GM21381 (cell line): ENCODE results near the gene CDH9.

ENCODE experiments used
- ATAC-seq: cut with Tn5 transposase; IDR thresholded peaks from one replicate; pipeline ENCODE4 v1.9.1; 2021; ENCODE audit warnings: mild to moderate bottlenecking, moderate library complexity; ENCODE audit not compliant: unreplicated experiment

Gene CDH9

GRCh38 chr5:27038476-27038875 lies at the start of gene CDH9:
Gene CDH9, minus strand, starts transcription at chr5:27038586. Its CDS starts 50,253 bp downstream, at chr5:26988333.
- ATAC-seq, result no peak

GRCh38 chr5:27087747-27088146 lies 49.4 kb upstream of the CDH9 start:
- ATAC-seq, result no peak

- ATAC-seq, result no peak
Measured at GRCh38 chr5:27083449-27084415, 45.3 kb upstream of the CDH9 start.

DNA sequence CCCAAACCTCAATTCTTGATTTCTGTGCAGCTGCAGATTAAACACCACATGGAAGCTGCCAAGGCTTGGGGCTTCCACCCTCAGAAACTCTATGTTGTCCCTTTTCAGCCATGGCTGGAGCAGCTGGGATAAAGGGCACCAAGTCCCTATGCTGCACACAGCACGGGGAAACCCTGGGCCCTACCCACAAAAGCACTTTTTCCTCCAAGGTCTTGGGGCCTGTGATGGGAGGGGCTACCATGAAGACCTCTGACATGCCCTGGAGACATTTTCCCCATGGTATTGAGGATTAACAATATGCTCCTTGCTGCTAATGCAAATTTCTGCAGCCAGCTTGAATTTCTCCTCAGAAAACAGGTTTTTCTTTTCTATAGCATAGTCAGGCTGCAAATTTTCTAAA lies 41.8 kb upstream of the CDH9 start:
- ATAC-seq, result no peak

GRCh38 chr5:27062451-27062850 lies 24.1 kb upstream of the CDH9 start:
- ATAC-seq, result no peak

DNA sequence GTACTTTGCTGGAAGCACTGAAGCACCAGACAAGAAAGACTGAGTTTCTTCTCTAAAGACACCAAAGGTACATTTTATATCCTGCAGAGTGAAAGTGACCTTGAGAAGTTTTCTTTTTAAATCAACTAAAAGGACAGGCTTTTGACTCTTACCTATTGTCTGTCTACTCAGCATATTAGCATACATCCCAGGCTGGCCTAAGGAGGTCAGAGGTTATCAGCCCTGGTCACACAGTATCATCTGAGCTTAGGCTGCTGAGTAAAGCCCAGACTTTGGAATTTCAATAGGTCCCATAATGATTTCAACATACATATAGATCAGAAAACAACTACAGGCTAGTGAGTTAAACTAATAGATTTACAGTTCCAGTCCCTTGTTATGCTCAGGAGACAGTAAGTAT lies 10.1 kb upstream of the CDH9 start:
- ATAC-seq, result no peak

DNA sequence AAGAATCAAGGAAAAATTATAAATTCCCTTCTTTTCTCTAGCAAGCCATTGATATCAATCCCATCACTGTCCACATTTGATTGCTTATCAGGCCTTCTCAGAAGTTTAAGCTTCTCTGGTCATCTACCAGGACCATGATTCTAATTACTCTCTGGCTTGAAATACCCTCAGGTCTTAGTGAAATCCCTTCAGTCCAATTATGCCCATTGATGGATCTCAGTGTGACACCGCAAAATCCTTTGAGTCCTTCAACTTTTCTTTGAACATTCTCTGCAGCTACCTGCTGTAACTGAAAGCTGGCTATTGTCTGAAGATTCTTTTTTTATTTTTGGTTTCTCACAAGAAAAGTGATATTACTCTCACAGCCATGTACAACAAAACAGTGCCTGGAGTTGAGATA lies 3.0 kb upstream of the CDH9 start:
- no peak for ATAC-seq

DNA sequence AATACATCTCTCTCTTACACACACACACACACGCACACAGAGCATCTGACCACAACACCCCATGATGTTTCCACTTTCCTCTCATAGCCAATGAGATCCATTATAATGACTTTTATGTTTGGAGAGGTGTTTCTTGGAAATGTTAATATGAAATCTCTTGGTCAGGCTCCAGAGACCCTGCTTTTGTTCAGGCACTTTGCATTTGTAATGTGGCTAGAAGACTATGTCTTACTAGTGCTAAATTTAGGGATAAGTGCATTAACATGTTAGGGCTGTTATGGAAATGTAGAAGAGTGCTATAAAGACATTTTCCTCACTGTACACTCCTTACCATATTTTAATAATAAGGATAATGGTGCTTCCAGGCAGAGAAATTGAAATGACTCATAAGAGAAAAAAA lies 3.8 kb downstream of the CDH9 start:
- no peak for ATAC-seq

DNA sequence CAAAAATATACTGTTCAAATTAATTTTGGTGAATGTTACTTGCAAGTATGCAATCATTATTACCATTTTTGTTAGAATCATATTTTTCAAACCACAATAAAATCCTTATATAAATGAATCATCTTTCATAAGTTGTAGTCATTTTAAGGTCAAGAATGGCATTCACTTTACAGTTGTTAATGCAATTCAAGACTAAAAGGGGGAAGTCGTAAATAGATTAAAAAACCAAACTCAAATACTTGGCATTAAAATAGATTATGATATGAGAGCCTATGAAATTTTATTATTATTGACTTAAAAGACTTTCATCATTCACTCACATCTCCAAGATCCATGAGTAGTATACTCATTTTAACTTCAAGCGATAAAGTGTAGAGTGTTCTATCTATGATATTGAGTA lies 11.6 kb downstream of the CDH9 start:
- ATAC-seq, result no peak

DNA sequence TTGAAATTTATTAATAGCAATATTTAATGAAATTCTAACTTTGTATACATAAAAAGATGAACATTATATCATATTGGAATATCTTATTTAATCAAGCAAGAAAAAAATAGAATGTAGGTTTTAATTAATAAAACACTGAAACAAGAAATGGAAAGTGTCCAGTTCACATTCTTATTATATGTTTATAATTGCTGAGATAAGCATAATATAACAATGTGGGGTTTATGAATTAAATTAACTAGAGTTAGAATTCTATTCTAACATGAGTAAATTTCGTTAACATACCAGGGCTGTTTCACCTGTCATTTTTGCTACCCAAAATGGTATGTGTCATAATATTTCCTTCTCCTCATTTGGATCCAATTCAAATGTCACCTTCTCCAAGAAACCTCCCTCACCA lies 12.3 kb downstream of the CDH9 start:
- no peak for ATAC-seq

DNA sequence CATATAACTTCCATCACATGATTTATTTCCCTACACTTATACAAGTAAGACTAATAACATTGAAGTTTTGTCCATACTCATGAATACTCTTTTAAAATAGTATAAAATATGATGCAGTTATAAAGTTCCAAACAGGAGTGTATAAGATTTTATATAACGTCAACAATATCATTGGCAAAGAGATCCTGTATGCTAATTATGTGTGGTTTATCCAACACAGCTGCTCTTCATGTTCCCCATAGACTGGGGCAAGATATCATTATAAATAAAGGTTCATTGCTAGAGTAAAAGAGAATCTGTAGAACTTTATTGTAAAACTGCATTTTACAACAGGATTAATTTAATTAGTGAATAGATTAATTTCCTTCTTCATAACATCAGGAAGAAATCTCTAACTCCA lies 16.9 kb downstream of the CDH9 start:
- ATAC-seq, result no peak

- ATAC-seq, result no peak
Measured at GRCh38 chr5:27020973-27021372, 17.4 kb downstream of the CDH9 start.

GRCh38 chr5:27015758-27016157 lies 22.6 kb downstream of the CDH9 start:
- no peak for ATAC-seq

GRCh38 chr5:27011274-27011673 lies 27.1 kb downstream of the CDH9 start:
- ATAC-seq, result no peak

DNA sequence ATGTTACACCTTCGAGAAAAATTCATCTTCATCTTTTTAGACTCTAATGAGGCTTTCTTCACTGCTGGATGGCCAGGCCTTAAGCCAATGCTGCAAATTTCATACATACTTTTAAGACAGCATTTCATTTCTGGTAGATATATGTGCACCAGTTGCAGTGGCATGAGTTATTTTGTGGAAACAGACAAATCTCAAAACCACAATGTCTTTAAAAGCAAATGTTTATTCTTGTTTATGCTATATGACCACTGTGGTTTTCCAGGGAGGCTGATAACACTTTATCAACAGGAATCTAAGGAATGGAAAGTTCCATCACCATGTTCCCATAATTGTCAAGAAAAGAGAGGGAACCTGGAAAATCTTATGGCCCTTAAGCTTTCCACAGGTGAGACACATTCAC lies 27.7 kb downstream of the CDH9 start:
- no peak for ATAC-seq

GRCh38 chr5:27009540-27009915 lies 28.9 kb downstream of the CDH9 start:
- ATAC-seq, result no peak

DNA sequence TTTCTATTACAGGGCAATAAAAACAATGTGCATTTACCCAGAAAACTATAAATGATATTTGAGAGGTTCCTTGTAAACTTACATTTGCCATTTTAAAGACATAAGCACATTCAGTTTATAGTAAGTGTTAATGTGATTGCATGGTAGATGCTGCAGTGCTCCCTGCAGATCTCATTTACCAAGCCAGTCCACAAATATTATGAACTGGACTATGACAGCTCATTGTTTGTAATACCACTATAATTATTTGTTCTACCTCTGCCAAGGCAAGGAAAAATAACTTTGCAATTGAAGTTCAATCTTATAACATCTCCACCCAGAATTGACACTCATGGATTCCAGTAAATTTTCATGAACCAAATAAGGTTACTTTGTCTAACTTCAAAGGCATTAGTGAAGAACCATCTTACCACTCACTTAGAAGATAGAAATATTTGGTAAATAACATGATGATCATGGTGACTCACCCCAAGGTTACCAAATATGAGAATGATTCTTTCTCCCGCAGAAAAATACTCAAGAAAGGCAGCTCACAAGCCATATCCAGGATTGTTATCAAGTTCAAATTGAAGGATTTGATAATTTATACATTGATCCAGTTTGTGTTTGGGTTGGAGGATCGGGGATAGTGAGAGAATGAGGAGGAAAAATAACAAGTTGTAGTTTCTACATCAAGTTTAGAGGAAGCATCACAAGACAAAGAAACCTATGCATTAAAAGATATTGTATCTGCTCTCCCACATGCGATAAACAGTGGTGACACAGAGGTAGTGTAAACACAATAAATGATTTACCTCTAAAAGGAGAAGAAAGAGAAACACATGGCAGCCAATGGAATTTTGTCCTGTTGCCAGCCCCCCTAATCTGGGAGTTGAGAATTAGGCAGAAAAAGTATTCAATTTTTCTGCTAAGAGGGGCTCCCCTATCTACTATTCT lies 29.5 kb downstream of the CDH9 start:
- ATAC-seq, result no peak

- ATAC-seq, result no peak
Measured at GRCh38 chr5:27007121-27007520, 31.3 kb downstream of the CDH9 start.

GRCh38 chr5:26986985-26987384 lies 51.4 kb downstream of the CDH9 start:
- ATAC-seq, result no peak

DNA sequence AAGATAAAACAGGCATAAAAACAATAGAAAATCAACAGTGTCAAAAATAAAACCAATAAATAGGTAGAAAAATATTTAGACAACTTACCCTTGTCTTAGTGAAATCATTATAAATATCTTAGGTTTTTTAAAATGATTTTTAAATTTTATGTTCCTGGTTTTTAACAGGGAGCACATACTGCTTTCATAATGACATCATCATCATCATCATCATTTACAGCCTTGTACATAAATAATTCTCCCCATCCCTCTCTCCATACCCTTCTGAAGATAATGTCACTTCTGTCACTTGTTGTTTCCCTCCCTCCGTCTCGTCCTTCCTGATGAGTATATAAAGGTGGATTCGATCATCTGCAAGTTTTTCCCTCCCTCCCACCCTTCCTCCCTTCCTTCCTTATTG lies 56.6 kb downstream of the CDH9 start:
- ATAC-seq, result no peak

DNA sequence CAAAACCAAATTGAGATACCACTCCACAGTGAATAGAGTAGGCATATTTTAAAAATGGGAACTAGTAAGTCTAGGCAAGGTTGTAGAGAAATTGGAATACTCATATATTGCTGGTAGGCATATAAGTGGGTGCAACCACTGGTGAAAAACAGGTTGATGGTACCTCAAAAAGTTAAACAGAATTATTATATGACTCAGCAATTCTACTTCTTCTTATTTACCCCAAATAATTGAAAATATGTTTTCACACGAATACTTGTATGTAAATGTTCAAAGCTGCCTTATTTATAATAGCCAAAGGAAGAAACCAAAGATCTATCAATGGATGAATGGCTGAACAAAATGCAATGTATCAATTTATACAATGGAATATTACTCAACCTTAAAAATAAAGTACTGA lies 79.1 kb downstream of the CDH9 start:
- no peak for ATAC-seq

DNA sequence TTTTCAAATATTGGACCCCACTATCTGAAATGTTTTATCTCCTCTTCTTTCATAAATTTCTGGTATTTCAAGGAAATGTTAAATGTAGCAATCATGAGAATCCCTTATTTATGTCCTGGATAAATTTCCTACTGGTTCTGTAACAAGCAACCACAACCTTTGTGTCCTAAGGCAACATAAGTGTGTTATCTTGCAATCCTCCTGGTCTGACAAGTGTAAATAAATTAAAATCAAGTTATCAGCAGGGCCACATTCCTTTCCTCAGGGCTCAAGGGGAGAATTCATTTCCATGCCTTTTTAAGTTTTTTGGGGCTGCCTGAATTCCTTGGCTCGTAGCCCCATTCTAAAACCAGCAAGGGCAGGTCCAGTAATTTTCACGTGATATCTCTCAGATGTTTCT lies 83.2 kb downstream of the CDH9 start:
- no peak for ATAC-seq
